ENCODE measurements around the gene UCK2.

UCK2 gene

DNA sequence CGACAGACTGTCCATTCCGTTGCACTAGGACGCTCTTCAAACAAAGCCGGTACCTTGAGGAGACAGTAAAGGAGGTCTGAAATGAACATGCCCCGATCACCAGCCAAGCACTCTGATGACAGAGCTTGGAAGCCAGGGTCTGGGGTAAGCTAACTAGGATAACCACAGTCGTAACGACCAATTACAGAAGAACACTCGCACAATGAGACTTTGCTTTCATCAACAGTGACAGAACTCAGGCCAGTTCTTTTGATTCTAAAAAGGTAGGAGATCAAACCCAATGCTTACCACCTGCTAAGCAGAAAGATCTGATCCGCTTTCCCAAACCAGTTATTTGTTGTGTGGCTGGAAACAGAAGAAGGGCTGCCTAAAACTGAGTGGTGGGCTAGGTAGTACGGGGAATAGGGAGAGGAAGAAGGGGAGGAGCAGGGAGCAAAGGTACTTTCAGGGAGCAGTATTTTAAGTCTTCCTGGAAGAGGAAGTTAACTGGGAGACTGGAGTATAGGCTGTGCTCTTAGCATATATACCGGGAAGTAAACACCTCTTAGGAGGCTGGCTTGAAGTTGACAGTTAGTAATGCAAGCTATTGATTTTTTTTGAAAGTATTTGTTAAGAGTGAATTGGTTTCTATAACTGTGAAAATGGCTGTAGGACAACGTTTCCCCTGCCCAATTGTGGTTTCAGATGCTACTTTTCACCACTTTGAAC is 38.4 kb downstream of the UCK2 start:
- WGBS (ENCODE audit: insufficient coverage, insufficient read length): no CpG with 5 or more reads among the region's 12 CpGs
- Histone ChIP-seq H3K9me3 (ENCODE audit: control insufficient read depth, insufficient read depth, low read length) (no peaks in the 10 kb centered on the region), H3K27ac (ENCODE audit: low read length) (no peak overlapping the region), H3K27me3 (ENCODE audit: control insufficient read depth, insufficient read depth, low read length) (no peaks in the 10 kb centered on the region), H3K4me3 (ENCODE audit: low read length) (no peak overlapping the region), H3K4me1 (ENCODE audit: control insufficient read depth, insufficient read depth, low read length) (peaks cover 1% of the 10 kb centered on the region; the same call in 1 of the 2 replicates), H3K36me3 (ENCODE audit: control insufficient read depth, insufficient read depth, low read length) (no peaks in the 10 kb centered on the region)
- no peak for DNase-seq (ENCODE audit: low read depth, low spot score)

DNA sequence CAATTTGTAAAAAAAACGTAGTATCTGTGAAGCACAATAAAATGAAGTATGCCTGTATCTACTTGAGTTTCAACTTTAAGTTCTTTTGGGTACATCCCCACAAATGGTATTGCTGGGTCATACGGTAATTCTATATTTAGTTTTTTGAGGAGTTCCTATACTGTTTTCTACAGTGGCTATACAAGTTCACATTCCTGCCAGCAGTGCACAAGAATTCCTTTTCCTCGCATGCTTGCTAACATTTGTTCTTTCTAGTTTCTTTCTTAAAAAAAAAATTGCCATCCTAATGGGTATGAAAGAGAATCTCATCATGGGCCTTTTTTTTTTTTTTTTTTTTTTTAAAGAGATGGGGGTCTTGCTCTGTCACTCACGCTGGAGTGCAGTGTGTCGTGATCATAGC is 41.9 kb downstream of the UCK2 start:
- H3K27ac ChIP-seq (ENCODE audit: low read length): no peak overlapping the region
- no peak overlapping the region for H3K4me3 ChIP-seq (ENCODE audit: low read length)
- H3K36me3 ChIP-seq (ENCODE audit: control insufficient read depth, insufficient read depth, low read length): no peaks in the 10 kb centered on the region
- no peaks in the 10 kb centered on the region for H3K27me3 ChIP-seq (ENCODE audit: control insufficient read depth, insufficient read depth, low read length)
- WGBS (ENCODE audit: insufficient coverage, insufficient read length): no CpG with 5 or more reads among the region's 5 CpGs
- no peaks in the 10 kb centered on the region for H3K9me3 ChIP-seq (ENCODE audit: control insufficient read depth, insufficient read depth, low read length)
- DNase-seq (ENCODE audit: low read depth, low spot score): no peak
- H3K4me1 ChIP-seq (ENCODE audit: control insufficient read depth, insufficient read depth, low read length): no peaks in the 10 kb centered on the region

DNA sequence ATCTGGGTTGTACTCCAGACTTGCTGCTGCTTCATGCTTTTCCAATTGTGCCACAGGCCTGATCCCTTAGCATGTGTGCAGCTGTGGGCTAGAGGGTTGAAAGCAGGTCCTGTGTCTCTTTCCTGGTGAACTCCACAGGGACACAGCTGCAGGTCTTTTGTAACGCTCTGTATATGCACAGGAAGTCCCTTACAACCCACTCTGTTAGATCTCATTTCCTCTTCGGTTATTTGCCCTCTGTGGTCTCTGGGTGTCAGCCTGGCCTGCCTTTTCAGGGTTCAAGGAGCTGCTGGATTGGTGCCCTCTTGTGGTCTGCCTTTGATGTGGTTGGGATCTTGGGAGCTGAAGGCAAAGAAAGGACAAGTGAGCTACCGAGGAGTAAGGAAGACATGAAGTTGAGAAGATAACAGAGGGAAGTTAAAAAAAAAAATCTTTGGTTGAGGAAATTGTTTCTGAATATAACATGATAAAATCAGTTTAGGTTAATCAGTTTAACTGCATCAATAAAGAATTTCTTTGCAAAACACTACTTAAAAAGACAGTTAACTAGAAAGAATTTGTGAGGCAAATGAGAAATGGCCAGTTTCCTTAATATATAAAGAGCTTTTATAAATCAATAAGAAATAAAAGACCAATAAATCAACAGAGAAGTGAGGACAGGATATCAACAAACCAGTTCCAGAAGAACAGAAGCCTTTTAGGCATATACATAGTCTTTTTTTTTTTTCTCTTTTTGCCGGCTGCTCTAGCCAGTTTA is 44.1 kb downstream of the UCK2 start:
- Histone ChIP-seq H3K27me3 (ENCODE audit: control insufficient read depth, insufficient read depth, low read length) (no peaks in the 10 kb centered on the region), H3K9me3 (ENCODE audit: control insufficient read depth, insufficient read depth, low read length) (no peaks in the 10 kb centered on the region), H3K36me3 (ENCODE audit: control insufficient read depth, insufficient read depth, low read length) (no peaks in the 10 kb centered on the region), H3K27ac (ENCODE audit: low read length) (no peak overlapping the region), H3K4me1 (ENCODE audit: control insufficient read depth, insufficient read depth, low read length) (0 out of 2 replicates have a peak, but pooled peaks cover 2% of the 10 kb centered on the region), H3K4me3 (ENCODE audit: low read length) (no peak overlapping the region)
- WGBS (ENCODE audit: insufficient coverage, insufficient read length): no CpG with 5 or more reads among the region's 4 CpGs
- no peak for DNase-seq (ENCODE audit: low read depth, low spot score)

DNA sequence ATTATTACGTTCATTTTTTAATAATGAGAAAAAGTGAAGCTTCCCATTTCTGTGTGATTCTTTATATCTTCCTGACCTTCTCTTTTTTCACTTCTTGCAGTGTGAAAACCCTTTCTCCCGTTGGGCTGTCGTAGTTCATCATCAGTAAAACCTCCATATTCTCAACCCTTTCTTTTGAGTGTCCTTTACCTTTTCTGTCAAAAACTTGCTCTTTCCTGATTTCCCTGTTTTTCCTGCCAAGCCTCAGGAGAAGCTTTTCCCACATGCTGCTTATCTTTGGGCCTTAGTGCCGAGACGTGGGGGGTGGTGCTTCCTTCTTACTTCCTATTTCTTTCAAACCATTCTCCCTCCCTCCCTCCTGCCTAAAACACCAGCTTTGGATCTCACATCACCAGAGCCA is 46.1 kb downstream of the UCK2 start:
- Histone ChIP-seq H3K36me3 (ENCODE audit: control insufficient read depth, insufficient read depth, low read length) (no peaks in the 10 kb centered on the region), H3K27ac (ENCODE audit: low read length) (no peak overlapping the region), H3K9me3 (ENCODE audit: control insufficient read depth, insufficient read depth, low read length) (no peaks in the 10 kb centered on the region), H3K27me3 (ENCODE audit: control insufficient read depth, insufficient read depth, low read length) (no peaks in the 10 kb centered on the region), H3K4me1 (ENCODE audit: control insufficient read depth, insufficient read depth, low read length) (0 out of 2 replicates have a peak, but pooled peaks cover 2% of the 10 kb centered on the region), H3K4me3 (ENCODE audit: low read length) (no peak overlapping the region)
- no CpG with 5 or more reads among the region's 5 CpGs for WGBS (ENCODE audit: insufficient coverage, insufficient read length)
- no peak for DNase-seq (ENCODE audit: low read depth, low spot score)

DNA sequence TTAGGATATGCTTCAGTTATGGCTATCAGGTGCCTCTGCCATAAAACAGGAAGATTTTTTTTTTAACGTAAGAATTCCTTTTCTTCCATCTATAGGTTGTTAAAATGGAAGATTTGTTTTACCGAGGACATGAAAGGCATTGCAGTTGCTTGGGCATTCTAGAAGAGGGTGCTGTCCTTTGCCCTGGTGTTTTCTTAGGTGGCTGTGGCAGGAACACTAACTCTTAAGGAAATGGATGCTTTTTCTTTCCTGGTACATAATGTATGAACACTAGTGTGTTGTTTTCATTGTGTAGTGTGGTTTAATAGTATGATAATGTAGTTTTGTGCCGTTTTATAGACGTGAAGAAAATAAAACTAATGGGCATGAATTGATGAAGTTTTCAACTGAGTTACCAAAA is 47.2 kb downstream of the UCK2 start:
- no peaks in the 10 kb centered on the region for H3K27me3 ChIP-seq (ENCODE audit: control insufficient read depth, insufficient read depth, low read length)
- H3K9me3 ChIP-seq (ENCODE audit: control insufficient read depth, insufficient read depth, low read length): no peaks in the 10 kb centered on the region
- H3K4me3 ChIP-seq (ENCODE audit: low read length): no peak overlapping the region
- 100% methylated on average over 2 of the region's 4 CpGs for WGBS (ENCODE audit: insufficient coverage, insufficient read length)
- 0 out of 2 replicates have a peak, but pooled peaks cover 2% of the 10 kb centered on the region for H3K4me1 ChIP-seq (ENCODE audit: control insufficient read depth, insufficient read depth, low read length)
- DNase-seq (ENCODE audit: low read depth, low spot score): no peak
- H3K36me3 ChIP-seq (ENCODE audit: control insufficient read depth, insufficient read depth, low read length): no peaks in the 10 kb centered on the region
- no peak overlapping the region for H3K27ac ChIP-seq (ENCODE audit: low read length)

DNA sequence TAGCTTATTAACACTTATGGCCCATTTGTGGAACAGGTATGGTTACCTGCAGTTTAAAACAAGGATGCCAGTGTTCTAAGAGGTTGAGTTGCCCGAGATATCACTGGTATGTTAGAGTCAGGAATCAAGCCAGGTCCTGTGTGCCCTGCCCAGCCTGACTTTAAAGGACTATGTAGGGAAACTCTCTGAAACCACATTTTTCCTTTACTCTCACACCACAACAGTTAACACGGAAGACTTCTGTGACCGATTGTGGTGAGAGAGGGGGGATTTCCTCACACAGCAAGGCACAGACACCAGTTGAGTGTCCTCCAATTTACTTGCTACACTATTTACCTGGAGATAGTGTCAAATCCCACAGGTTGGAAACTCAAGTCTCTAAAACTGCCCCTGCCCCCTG is 47.8 kb downstream of the UCK2 start:
- Histone ChIP-seq H3K4me1 (ENCODE audit: control insufficient read depth, insufficient read depth, low read length) (0 out of 2 replicates have a peak, but pooled peaks cover 2% of the 10 kb centered on the region), H3K27ac (ENCODE audit: low read length) (no peak overlapping the region)
- no peak for DNase-seq (ENCODE audit: low read depth, low spot score)

DNA sequence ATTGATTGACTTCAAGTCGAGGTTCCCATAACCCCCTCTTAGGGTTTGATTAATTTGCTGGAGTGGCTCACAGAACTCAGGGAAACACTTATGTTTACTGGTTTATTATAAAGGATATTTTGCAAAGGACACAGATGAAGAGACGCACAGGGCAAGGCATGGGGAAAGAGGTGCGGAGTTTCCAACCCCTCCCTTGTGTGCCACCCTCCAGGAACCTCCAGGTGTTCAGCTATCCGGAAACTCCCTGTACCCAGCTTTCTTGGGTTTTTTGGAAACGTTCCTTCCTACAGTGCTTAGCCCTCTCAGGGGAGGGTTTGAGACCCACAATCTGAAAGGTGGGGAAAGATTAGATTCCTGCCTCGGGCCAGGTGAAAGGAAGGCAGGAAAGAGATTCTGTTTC is 48.2 kb downstream of the UCK2 start:
- Histone ChIP-seq H3K4me1 (ENCODE audit: control insufficient read depth, insufficient read depth, low read length) (0 out of 2 replicates have a peak, but pooled peaks cover 2% of the 10 kb centered on the region), H3K27me3 (ENCODE audit: control insufficient read depth, insufficient read depth, low read length) (no peaks in the 10 kb centered on the region), H3K27ac (ENCODE audit: low read length) (no peak overlapping the region), H3K4me3 (ENCODE audit: low read length) (no peak overlapping the region), H3K9me3 (ENCODE audit: control insufficient read depth, insufficient read depth, low read length) (no peaks in the 10 kb centered on the region), H3K36me3 (ENCODE audit: control insufficient read depth, insufficient read depth, low read length) (no peaks in the 10 kb centered on the region)
- WGBS (ENCODE audit: insufficient coverage, insufficient read length): no CpG with 5 or more reads among the region's 6 CpGs
- no peak for DNase-seq (ENCODE audit: low read depth, low spot score)

More for the DNA sequence above, 47.8 kb downstream of the UCK2 start:
- WGBS (ENCODE audit: insufficient coverage, insufficient read length): no CpG with 5 or more reads among the region's 3 CpGs
- Histone ChIP-seq H3K4me3 (ENCODE audit: low read length) (no peak overlapping the region), H3K27me3 (ENCODE audit: control insufficient read depth, insufficient read depth, low read length) (no peaks in the 10 kb centered on the region), H3K36me3 (ENCODE audit: control insufficient read depth, insufficient read depth, low read length) (no peaks in the 10 kb centered on the region), H3K9me3 (ENCODE audit: control insufficient read depth, insufficient read depth, low read length) (no peaks in the 10 kb centered on the region)

DNA sequence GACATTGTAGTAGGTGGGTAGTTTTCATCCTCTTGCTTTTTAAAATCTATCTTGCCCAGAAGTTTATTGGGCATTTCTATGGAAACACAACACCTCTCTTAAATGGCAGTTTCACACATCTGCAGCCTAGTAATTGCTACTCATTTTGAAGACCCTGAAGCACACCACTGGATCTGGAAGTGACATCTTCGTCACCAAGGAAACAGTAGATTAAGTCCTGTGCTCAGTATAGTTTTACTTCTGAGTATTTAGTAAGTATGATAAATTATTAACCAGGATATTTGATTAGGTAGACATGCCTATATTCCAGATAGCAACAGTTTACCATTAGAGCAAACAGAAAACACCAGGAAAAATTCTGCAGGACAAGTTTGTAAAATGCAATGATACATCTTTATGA is 48.7 kb downstream of the UCK2 start:
- H3K9me3 ChIP-seq (ENCODE audit: control insufficient read depth, insufficient read depth, low read length): no peaks in the 10 kb centered on the region
- no peaks in the 10 kb centered on the region for H3K36me3 ChIP-seq (ENCODE audit: control insufficient read depth, insufficient read depth, low read length)
- 0 out of 2 replicates have a peak, but pooled peaks cover 2% of the 10 kb centered on the region for H3K4me1 ChIP-seq (ENCODE audit: control insufficient read depth, insufficient read depth, low read length)
- H3K27me3 ChIP-seq (ENCODE audit: control insufficient read depth, insufficient read depth, low read length): no peaks in the 10 kb centered on the region
- no peak for DNase-seq (ENCODE audit: low read depth, low spot score)
- H3K27ac ChIP-seq (ENCODE audit: low read length): no peak overlapping the region
- no peak overlapping the region for H3K4me3 ChIP-seq (ENCODE audit: low read length)
- no CpG with 5 or more reads among the region's 1 CpG for WGBS (ENCODE audit: insufficient coverage, insufficient read length)

DNA sequence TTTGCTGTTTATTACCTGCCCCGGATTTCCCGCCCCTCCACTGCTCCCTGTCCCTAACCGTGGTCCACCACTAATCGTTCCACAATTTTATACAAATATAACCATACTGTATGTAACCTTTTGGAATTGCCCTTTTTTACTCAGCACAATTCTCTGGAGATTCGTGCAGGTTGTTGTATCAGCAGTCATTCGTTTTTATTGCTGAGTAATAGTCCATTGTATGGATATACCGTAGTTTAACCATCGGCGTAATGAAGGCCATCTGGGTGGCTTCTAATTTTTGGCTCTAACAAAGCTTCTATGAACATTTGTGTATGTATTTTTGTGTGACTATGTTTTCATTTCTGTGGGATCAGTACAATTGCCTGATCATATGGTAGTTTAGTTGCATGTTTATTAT is 50.0 kb downstream of the UCK2 start:
- H3K27ac ChIP-seq (ENCODE audit: low read length): no peak overlapping the region
- H3K9me3 ChIP-seq (ENCODE audit: control insufficient read depth, insufficient read depth, low read length): no peaks in the 10 kb centered on the region
- 0 out of 2 replicates have a peak, but pooled peaks cover 2% of the 10 kb centered on the region for H3K4me1 ChIP-seq (ENCODE audit: control insufficient read depth, insufficient read depth, low read length)
- H3K27me3 ChIP-seq (ENCODE audit: control insufficient read depth, insufficient read depth, low read length): no peaks in the 10 kb centered on the region
- no peak overlapping the region for H3K4me3 ChIP-seq (ENCODE audit: low read length)
- 100% methylated on average over 2 of the region's 9 CpGs for WGBS (ENCODE audit: insufficient coverage, insufficient read length)
- no peaks in the 10 kb centered on the region for H3K36me3 ChIP-seq (ENCODE audit: control insufficient read depth, insufficient read depth, low read length)
- DNase-seq (ENCODE audit: low read depth, low spot score): no peak

DNA sequence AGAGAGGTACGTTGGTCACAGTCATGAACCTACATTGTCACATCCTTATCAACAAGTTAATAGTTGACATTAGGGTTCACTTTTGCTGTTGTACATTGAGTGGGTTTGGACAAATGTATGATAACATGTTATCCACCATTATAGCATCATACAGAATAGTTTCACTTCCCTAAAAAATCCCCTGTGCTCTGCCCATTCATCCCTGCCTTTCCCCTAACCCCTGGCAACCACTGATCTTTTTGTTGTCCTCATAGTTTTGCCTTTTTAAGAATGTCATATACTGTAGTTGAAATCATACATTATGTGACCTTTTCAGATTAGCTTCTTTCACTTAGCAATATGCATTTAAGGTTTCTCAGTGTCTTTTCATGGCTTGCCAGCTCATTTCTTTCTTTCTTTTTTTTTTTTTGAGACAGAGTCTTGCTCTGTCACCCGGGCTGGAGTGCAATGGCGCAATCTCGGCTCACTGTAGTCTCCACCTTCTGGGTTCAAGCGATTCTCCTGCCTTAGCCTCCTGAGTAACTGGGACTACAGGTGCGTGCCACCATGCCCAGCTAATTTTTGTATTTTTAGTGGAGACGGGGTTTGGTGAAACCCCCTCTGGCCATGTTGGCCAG is 50.6 kb downstream of the UCK2 start:
- 0 out of 2 replicates have a peak, but pooled peaks cover 2% of the 10 kb centered on the region for H3K4me1 ChIP-seq (ENCODE audit: control insufficient read depth, insufficient read depth, low read length)
- no peaks in the 10 kb centered on the region for H3K9me3 ChIP-seq (ENCODE audit: control insufficient read depth, insufficient read depth, low read length)
- H3K27me3 ChIP-seq (ENCODE audit: control insufficient read depth, insufficient read depth, low read length): no peaks in the 10 kb centered on the region
- no peak overlapping the region for H3K4me3 ChIP-seq (ENCODE audit: low read length)
- no CpG with 5 or more reads among the region's 7 CpGs for WGBS (ENCODE audit: insufficient coverage, insufficient read length)
- H3K27ac ChIP-seq (ENCODE audit: low read length): no peak overlapping the region
- no peak for DNase-seq (ENCODE audit: low read depth, low spot score)
- no peaks in the 10 kb centered on the region for H3K36me3 ChIP-seq (ENCODE audit: control insufficient read depth, insufficient read depth, low read length)

All from iPS DF 6.9 (cell line).